OCI-LY7 (cell line): ENCODE results near the gene MISP. TPM values are rescaled to one million over a fixed set of nuclear protein-coding genes. Genes with fewer than 3 reads are reported as not detected.
A peak's percentile ranks its signal among the peaks of the same experiment; 100 is the strongest.

Experiments used
- BruUV-seq: library from RNA; stranded (reverse); fragments of 400-500 nt; replicated peaks from 2 replicates; lab custom pipeline; 2021; lab: Mats Ljungman, UMichigan
- CTCF ChIA-PET: fragments of 300-600 bp; sonication (Branson Sonifier 250); formaldehyde crosslinking; loops from one replicate; lab custom pipeline; 2022; ENCODE audit warnings: antibody characterized with exemption; ENCODE audit not compliant: unreplicated experiment; lab: Charles Lee
- POLR2A ChIA-PET: fragments of 300-600 bp; sonication (Branson Sonifier 250); formaldehyde crosslinking; loops from one replicate; lab custom pipeline; 2022; ENCODE audit warnings: antibody characterized with exemption; lab: Charles Lee
- DNase-seq: peaks from one replicate; pipeline ENCODE4 v3.0.0-alpha.2; 2015; ENCODE audit warnings: low spot score
- H2AFZ ChIP-seq: fragments of 200-600 bp; sonication (generic), shearing (Covaris generic); 2 replicates; pipeline ENCODE4 v1.6.1; 2014; ENCODE audit warnings: mild to moderate bottlenecking, antibody characterized with exemption, low read length, moderate library complexity
- H3K27ac ChIP-seq: fragments of 200-600 bp; sonication (generic); 2 replicates; pipeline ENCODE4 v1.5.1; 2014; ENCODE audit warnings: mixed run types, low read depth, mild to moderate bottlenecking, moderate library complexity, low read length, inconsistent platforms; ENCODE audit not compliant: poor library complexity, severe bottlenecking
- H3K36me3 ChIP-seq: fragments of 200-600 bp; sonication (generic); 2 replicates; pipeline ENCODE4 v1.6.1; 2014; ENCODE audit warnings: mild to moderate bottlenecking, antibody characterized with exemption, low read length, moderate library complexity, mixed read lengths; ENCODE audit not compliant: insufficient read depth
- H3K4me1 ChIP-seq: fragments of 200-600 bp; sonication (generic); 2 replicates; pipeline ENCODE4 v1.5.1; 2014; ENCODE audit warnings: mild to moderate bottlenecking, low read length; ENCODE audit not compliant: insufficient read depth, poor library complexity, severe bottlenecking
- H3K4me2 ChIP-seq: fragments of 200-600 bp; sonication (generic); 2 replicates; pipeline ENCODE4 v1.6.1; 2014; ENCODE audit warnings: mild to moderate bottlenecking, low read length
- H3K4me3 ChIP-seq: fragments of 200-600 bp; sonication (generic); 2 replicates; pipeline ENCODE4 v1.5.1; 2014; ENCODE audit warnings: mild to moderate bottlenecking, low read depth, low read length; ENCODE audit not compliant: poor library complexity, severe bottlenecking
- H3K79me2 ChIP-seq: fragments of 200-600 bp; sonication (generic); 2 replicates; pipeline ENCODE4 v1.6.1; 2016; ENCODE audit warnings: low read depth, mild to moderate bottlenecking, low read length, moderate library complexity, mixed read lengths; ENCODE audit not compliant: insufficient read depth
- H3K9me2 ChIP-seq: fragments of 200-600 bp; sonication (generic); 2 replicates; pipeline ENCODE4 v1.6.1; 2016; ENCODE audit warnings: mild to moderate bottlenecking, low read length, mixed read lengths; ENCODE audit not compliant: insufficient read depth
- H3K9me3 ChIP-seq: fragments of 200-600 bp; sonication (generic); 2 replicates; pipeline ENCODE4 v1.6.1; 2014; ENCODE audit warnings: mild to moderate bottlenecking, mixed run types, low read length, mixed read lengths
- H4K20me1 ChIP-seq: fragments of 200-600 bp; sonication (generic); 2 replicates; pipeline ENCODE4 v1.6.1; 2014; ENCODE audit warnings: mild to moderate bottlenecking, antibody characterized with exemption, low read length, moderate library complexity, mixed read lengths; ENCODE audit not compliant: insufficient read depth
- CTCF ChIP-seq: fragments of 200-600 bp; sonication (generic); conservative IDR thresholded peaks from 2 replicates; pipeline ENCODE4 v1.5.1; 2014; ENCODE audit warnings: mild to moderate bottlenecking, antibody characterized with exemption, low read length, moderate library complexity, mixed read lengths
- EZH2phosphoT487 ChIP-seq: fragments of 200-600 bp; sonication (generic); IDR thresholded peaks from 2 replicates; pipeline ENCODE4 v1.6.1; 2018; ENCODE audit warnings: low read depth, borderline replicate concordance, mild to moderate bottlenecking, mixed run types, antibody characterized with exemption, low read length, moderate library complexity, mixed read lengths
- intact Hi-C: fragments of 100-400 bp; cut with micrococcal nuclease; formaldehyde crosslinking; loops from one replicate; pipeline ENCODE4 v1.10.0; 2022; ENCODE audit not compliant: unreplicated experiment
- total RNA-seq, 2 experiments: library from RNA; depleted of rRNA in 1 of 2; stranded (reverse); fragments of >200 nt in 1 of 2; shearing (Covaris generic) in 1 of 2; gene quantifications; 2 replicates each; pipeline ENCODE4 v1.2.3, GENCODE V29; 2014 to 2022

Gene MISP
- total RNA-seq, 2 experiments from 2014 or later = 0.23 TPM; not detected in 1

- H3K36me3 ChIP-seq = no peaks in the 10 kb centered on the region
- H3K79me2 ChIP-seq = no peaks in the 10 kb centered on the region
- no peak overlapping the region for H3K27ac ChIP-seq
- TF ChIP-seq EZH2phosphoT487 (no peak), CTCF (no peak)
- CTCF ChIA-PET = no interaction called here
- no peak overlapping the region for H3K4me3 ChIP-seq
- peaks cover 6% of the 10 kb centered on the region; the same call in 1 of the 2 replicates for H3K9me3 ChIP-seq
- no peaks in the 10 kb centered on the region for H3K4me1 ChIP-seq
- H3K4me2 ChIP-seq = no peak overlapping the region
- H2AFZ ChIP-seq = no peak overlapping the region
- no peaks in the 10 kb centered on the region for H3K9me2 ChIP-seq
- intact Hi-C loops = no loop called here
- peak; percentile 47 for DNase-seq
- POLR2A ChIA-PET = no interaction called here
- BruUV-seq = no TSS peak
- no peaks in the 10 kb centered on the region for H4K20me1 ChIP-seq
Measured at GRCh38 chr19:756236-756635, 5.3 kb downstream of the MISP start.

- CTCF ChIA-PET = no interaction called here
- POLR2A ChIA-PET = no interaction called here
- no TSS peak for BruUV-seq
Measured at GRCh38 chr19:756821-757688, 6.1 kb downstream of the MISP start.

More at GRCh38 chr19:756821-757688, 6.1 kb downstream of the MISP start:
- no peaks in the 10 kb centered on the region for H3K79me2 ChIP-seq
- no peak overlapping the region for H3K4me2 ChIP-seq
- H3K9me2 ChIP-seq = no peaks in the 10 kb centered on the region
- H4K20me1 ChIP-seq = no peaks in the 10 kb centered on the region
- no peaks in the 10 kb centered on the region for H3K36me3 ChIP-seq
- H2AFZ ChIP-seq = no peak overlapping the region
- DNase-seq = no peak
- intact Hi-C loops = no loop called here
- TF ChIP-seq CTCF (no peak), EZH2phosphoT487 (no peak)
- H3K9me3 ChIP-seq = peaks cover 6% of the 10 kb centered on the region; the same call in 1 of the 2 replicates
- no peak overlapping the region for H3K4me3 ChIP-seq
- H3K27ac ChIP-seq = no peak overlapping the region
- H3K4me1 ChIP-seq = no peaks in the 10 kb centered on the region
